Heart left ventricle (tissue), 16 donors: ENCODE results near the gene ANO2. TPM values are rescaled to one million over a fixed set of nuclear protein-coding genes. Genes with fewer than 3 reads are reported as not detected.

ENCODE experiments used
- ATAC-seq, 4 donors: fragments of 200-7000 bp; cut with Tn5 transposase; one replicate each; pipeline ENCODE4 v1.9.1; 2020 to 2022; ENCODE audit warnings: moderate library complexity in 4 of 4, mild to moderate bottlenecking in 3 of 4, moderate number of reproducible peaks in 1 of 4
- DNase-seq, 5 donors: peaks; one replicate each; pipeline ENCODE4 v3.0.0-alpha.2; 2020
- H3K27ac ChIP-seq, 12 donors: fragments of 200-600 bp; sonication (generic) in 4 of 12; one replicate each; pipeline versions ENCODE4 v1.5.0 to v1.8.0; 2016 to 2022; ENCODE audit warnings: mild to moderate bottlenecking in 2 of 12
- H3K27me3 ChIP-seq, 9 donors: fragments of 200-600 bp; sonication (generic) in 2 of 9; one replicate each; pipeline versions ENCODE4 v1.5.1 to v1.8.0; 2016 to 2022; ENCODE audit warnings: mild to moderate bottlenecking in 3 of 9
- H3K36me3 ChIP-seq, 9 donors: fragments of 200-600 bp; sonication (generic) in 2 of 9; one replicate each; pipeline versions ENCODE4 v1.5.0 to v1.8.0; 2018 to 2022; ENCODE audit warnings: mild to moderate bottlenecking in 2 of 9
- H3K4me1 ChIP-seq, 12 donors: fragments of 200-600 bp; sonication (generic) in 4 of 12; one replicate each; pipeline versions ENCODE4 v1.5.0 to v1.8.0; 2016 to 2022; ENCODE audit warnings: mild to moderate bottlenecking in 3 of 12
- H3K4me3 ChIP-seq, 12 donors: fragments of 200-600 bp; sonication (generic) in 4 of 12; one replicate each; pipeline versions ENCODE4 v1.5.0 to v1.8.0; 2017 to 2022; ENCODE audit warnings: mild to moderate bottlenecking in 9 of 12, moderate library complexity in 4 of 12
- H3K9me3 ChIP-seq, 12 donors: fragments of 200-600 bp; sonication (generic) in 4 of 12; one replicate each; pipeline versions ENCODE4 v1.5.0 to v1.8.0; 2016 to 2022; ENCODE audit warnings: mild to moderate bottlenecking in 1 of 12
- CTCF ChIP-seq, 12 donors: fragments of 200-600 bp; sonication (generic) in 4 of 12; IDR thresholded peaks; one replicate each; pipeline versions ENCODE4 v1.5.0 to v1.8.0; 2018 to 2022; ENCODE audit warnings: antibody characterized with exemption in 12 of 12, mild to moderate bottlenecking in 5 of 12
- POLR2A ChIP-seq, 2 donors: fragments of 450-650 bp; IDR thresholded peaks; one replicate each; pipeline ENCODE4 v1.6.1; 2017; ENCODE audit warnings: antibody characterized with exemption in 2 of 2, mild to moderate bottlenecking in 2 of 2, moderate library complexity in 2 of 2
- WGBS, 4 donors: extraction: QIAGEN DNeasy Blood & Tissue Kit in 2 of 4; methylation state at CpG; one replicate each; pipeline versions ENCODE4 v1.1.5 to v1.1.7; 2013 to 2018; 5-methylcytosine and 5-hydroxymethylcytosine counted together
- intact Hi-C, 10 donors: fragments of 100-400 bp; cut with DNase I; formaldehyde crosslinking; loops; one replicate each; pipeline versions ENCODE4 v1.11.1 to v1.14.2; 2022
- polyA plus RNA-seq, 2 donors: library from polyadenylated mRNA; stranded (reverse); fragments of 200-250 nt; gene quantifications; one replicate each; pipeline ENCODE4 v1.2.3, GENCODE V29; 2013
- total RNA-seq, 9 donors: library from RNA; depleted of rRNA in 2 of 9; stranded (reverse); fragments of >200 nt in 2 of 9; fragmentation: NEBNext Ultra II Directional in 3 of 9; extraction: Animal tissue kit (Norgen Biotek cat#: 25700) in 3 of 9; gene quantifications; one replicate each; pipeline versions ENCODE4 v1.1.0 to v1.2.4, GENCODE V29; 2016 to 2023
- donor health status: ischemic (EF 13 %, LVEDD 7.1; RV severe dilation, severe dysfunction).
- donor health status: healthy with polysubstance abuse.
- donor health status: DM: no; HTN: yes; CAD: no.
- donor health status: DM: no; HTN: no; CAD: no.
- donor health status: ischemic (EF 25% LVEDD 6.9; RV normal size, moderate dysfunction).
- donor health status: ischemic (EF 25% LVEDD 5.7; RV mildly dilated, moderate dysfunction).
- donor health status: healthy.
- donor health status: DM: yes; HTN: yes; CAD: no.
- donor health status: ischemic (EF 35%, LVEDD 5.7; RV mildly dilated, moderate dysfunction).
- donor health status: nonischemic (EF 11% LVEDD 7.7; RV severe dilation, severe dysfunction).
- donor health status: DM: yes; HTN: yes; CAD: no.
- donor health status: PGD.
- donor health status: ischemic (EF 29% LVEDD 5.4; RV normal size, mild dysfunction).
- donor health status: nonischemic (EF 23%, LVEDD 6.1; RV moderate dilation, normal function).

ANO2 gene
- total and polyA plus RNA-seq, 11 donors, result 3.4 to 19.4 (median 9.4) TPM

- H3K9me3 ChIP-seq, result no peaks in the 10 kb centered on the region
- H3K27me3 ChIP-seq, result no peaks in the 10 kb centered on the region
- no peak for TF ChIP-seq POLR2A (IDR thresholded peaks at IDR 0.05)
- no peak for TF ChIP-seq CTCF (IDR thresholded peaks at IDR 0.05)
- H3K36me3 ChIP-seq, result no peaks in the 10 kb centered on the region
- no peak for DNase-seq
- ATAC-seq, result no peak
- peaks cover 0 to 5% (median 0%) of the 10 kb centered on the region in 12 donors for H3K4me1 ChIP-seq
- intact Hi-C loops, result no loop called here
- no peak overlapping the region for H3K4me3 ChIP-seq
- WGBS, 4 donors, result 87 to 94% (median 91%) methylated on average over 1 of the region's 1 CpG
- no peak overlapping the region for H3K27ac ChIP-seq
These were observed 63.9 kb downstream of the ANO2 start for GRCh38 chr12:5881101-5881606.

GRCh38 chr12:5875851-5876250, 69.2 kb downstream of the ANO2 start:
- H3K36me3 ChIP-seq, result no peaks in the 10 kb centered on the region
- ATAC-seq (no peak), DNase-seq (no peak)
- no peak overlapping the region for H3K27ac ChIP-seq
- H3K4me3 ChIP-seq, result no peak overlapping the region
- no peaks in the 10 kb centered on the region for H3K27me3 ChIP-seq
- H3K9me3 ChIP-seq, result no peaks in the 10 kb centered on the region
- TF ChIP-seq POLR2A (IDR thresholded peaks at IDR 0.05) (no peak), CTCF (IDR thresholded peaks at IDR 0.05) (no peak)
- no peaks in the 10 kb centered on the region for H3K4me1 ChIP-seq
- 76 to 84% (median 78%) methylated on average over 4 of the region's 4 CpGs for WGBS, 4 donors
- intact Hi-C loops, result no loop called here

- Histone ChIP-seq H3K27me3 (no peaks in the 10 kb centered on the region), H3K4me3 (no peak overlapping the region), H3K36me3 (no peaks in the 10 kb centered on the region), H3K4me1 (peaks cover 0 to 7% (median 0%) of the 10 kb centered on the region in 12 donors), H3K9me3 (no peaks in the 10 kb centered on the region), H3K27ac (no peak overlapping the region)
- TF ChIP-seq POLR2A (IDR thresholded peaks at IDR 0.05), result no peak
- TF ChIP-seq CTCF (IDR thresholded peaks at IDR 0.05), result no peak
- 86 to 91% (median 89%) methylated on average over 8 of the region's 8 CpGs for WGBS, 4 donors
- no peak for ATAC-seq
- no peak for DNase-seq
- intact Hi-C loops, result no loop called here
These were observed 70.5 kb downstream of the ANO2 start for GRCh38 chr12:5874514-5874913.

- no peaks in the 10 kb centered on the region for H3K27me3 ChIP-seq
- no peak for DNase-seq
- 55 to 58% (median 57%) methylated on average over 9 to 10 of the region's 10 CpGs for WGBS, 4 donors
These were observed 71.7 kb downstream of the ANO2 start for GRCh38 chr12:5873281-5873919.

More at GRCh38 chr12:5873281-5873919, 71.7 kb downstream of the ANO2 start:
- intact Hi-C loops, result no loop called here
- TF ChIP-seq POLR2A (IDR thresholded peaks at IDR 0.05) (no peak), CTCF (IDR thresholded peaks at IDR 0.05) (no peak)
- H3K27ac ChIP-seq, result no peak overlapping the region
- no peaks in the 10 kb centered on the region for H3K36me3 ChIP-seq
- H3K9me3 ChIP-seq, result no peaks in the 10 kb centered on the region
- ATAC-seq, result no peak
- no peak overlapping the region for H3K4me3 ChIP-seq
- H3K4me1 ChIP-seq, result peaks cover 0 to 18% (median 0%) of the 10 kb centered on the region in 12 donors
